GM21576 (cell line): ENCODE measurements around the gene IRF8.
"Not testable (repeated sequence)": the region's sequence is repeated elsewhere in the genome, so short reads cannot be mapped to it uniquely, and the experiment has no call there.

ENCODE experiments used
- ATAC-seq: cut with Tn5 transposase; IDR thresholded peaks from one replicate; pipeline ENCODE4 v1.9.1; 2021; ENCODE audit warnings: mild to moderate bottlenecking, moderate library complexity; ENCODE audit not compliant: unreplicated experiment

Gene IRF8

GRCh38 chr16:85898521-85899442, at the start of gene IRF8:
IRF8 (plus strand) TSS chr16:85899162; CDS start chr16:85903016, 3,854 bp downstream.
- ATAC-seq, result peak; percentile 35

GRCh38 chr16:85849388-85849787, 49.6 kb upstream of the IRF8 start:
- ATAC-seq, result no peak

GRCh38 chr16:85850344-85850880, 48.5 kb upstream of the IRF8 start:
- ATAC-seq, result no peak

- ATAC-seq, result no peak
Measured at GRCh38 chr16:85851034-85851785, 47.8 kb upstream of the IRF8 start.

- no peak for ATAC-seq
Measured at GRCh38 chr16:85853547-85854545, 45.1 kb upstream of the IRF8 start.

GRCh38 chr16:85854935-85855334, 44.0 kb upstream of the IRF8 start:
- ATAC-seq, result no peak

- no peak for ATAC-seq
Measured at GRCh38 chr16:85856079-85856478, 42.9 kb upstream of the IRF8 start.

GRCh38 chr16:85856585-85856984, 42.4 kb upstream of the IRF8 start:
- no peak for ATAC-seq

GRCh38 chr16:85857406-85857805, 41.6 kb upstream of the IRF8 start:
- no peak for ATAC-seq

GRCh38 chr16:85858571-85858970, 40.4 kb upstream of the IRF8 start:
- not testable (repeated sequence) for ATAC-seq

- ATAC-seq, result no peak
Measured at GRCh38 chr16:85858984-85859817, 39.8 kb upstream of the IRF8 start.

GRCh38 chr16:85859818-85860125, 39.2 kb upstream of the IRF8 start:
- no peak for ATAC-seq

- peak; percentile 75 for ATAC-seq
Measured at GRCh38 chr16:85860413-85861094, 38.4 kb upstream of the IRF8 start.

GRCh38 chr16:85861095-85861825, 37.7 kb upstream of the IRF8 start:
- ATAC-seq, result no peak

GRCh38 chr16:85862476-85863383, 36.2 kb upstream of the IRF8 start:
- ATAC-seq, result no peak

- no peak for ATAC-seq
Measured at GRCh38 chr16:85863384-85863774, 35.6 kb upstream of the IRF8 start.

GRCh38 chr16:85864965-85865364, 34.0 kb upstream of the IRF8 start:
- ATAC-seq, result no peak
